ENCODE measurements around the gene SNAP25.

DNA sequence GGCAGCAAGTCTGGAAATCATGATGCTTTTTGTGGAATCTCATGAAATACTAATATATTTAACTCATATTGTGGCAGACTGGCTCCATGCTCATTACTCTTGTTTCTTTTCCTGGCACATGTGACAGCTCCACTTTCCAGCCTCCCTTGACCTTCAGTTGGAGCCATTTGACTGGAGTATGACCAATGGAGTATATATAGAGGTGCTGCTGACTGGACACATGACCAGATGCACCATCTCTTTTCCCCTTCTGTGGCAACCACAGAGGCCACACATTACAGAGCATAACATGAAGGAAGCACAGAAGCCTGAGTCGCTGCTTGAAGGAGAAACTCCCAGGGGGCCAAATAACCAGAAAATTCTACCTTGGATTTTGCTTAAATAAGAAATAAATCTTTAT, 138.0 kb downstream of the SNAP25 start:
- TF ChIP-seq, protein P1, sequence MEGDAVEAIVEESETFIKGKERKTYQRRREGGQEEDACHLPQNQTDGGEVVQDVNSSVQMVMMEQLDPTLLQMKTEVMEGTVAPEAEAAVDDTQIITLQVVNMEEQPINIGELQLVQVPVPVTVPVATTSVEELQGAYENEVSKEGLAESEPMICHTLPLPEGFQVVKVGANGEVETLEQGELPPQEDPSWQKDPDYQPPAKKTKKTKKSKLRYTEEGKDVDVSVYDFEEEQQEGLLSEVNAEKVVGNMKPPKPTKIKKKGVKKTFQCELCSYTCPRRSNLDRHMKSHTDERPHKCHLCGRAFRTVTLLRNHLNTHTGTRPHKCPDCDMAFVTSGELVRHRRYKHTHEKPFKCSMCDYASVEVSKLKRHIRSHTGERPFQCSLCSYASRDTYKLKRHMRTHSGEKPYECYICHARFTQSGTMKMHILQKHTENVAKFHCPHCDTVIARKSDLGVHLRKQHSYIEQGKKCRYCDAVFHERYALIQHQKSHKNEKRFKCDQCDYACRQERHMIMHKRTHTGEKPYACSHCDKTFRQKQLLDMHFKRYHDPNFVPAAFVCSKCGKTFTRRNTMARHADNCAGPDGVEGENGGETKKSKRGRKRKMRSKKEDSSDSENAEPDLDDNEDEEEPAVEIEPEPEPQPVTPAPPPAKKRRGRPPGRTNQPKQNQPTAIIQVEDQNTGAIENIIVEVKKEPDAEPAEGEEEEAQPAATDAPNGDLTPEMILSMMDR (tag by site-specific recombination; IDR thresholded peaks at IDR 0.05): no peak
- no peak for TF ChIP-seq ZNF623 (tag by site-specific recombination; IDR thresholded peaks at IDR 0.05)
- no peak for TF ChIP-seq ZNF600 (tag by site-specific recombination; IDR thresholded peaks at IDR 0.05)
- TF ChIP-seq ZNF274 (IDR thresholded peaks at IDR 0.05; ENCODE audit: low read length): no peak
- TF ChIP-seq ZNF274 (tag by site-specific recombination; IDR thresholded peaks at IDR 0.05; ENCODE audit: borderline replicate concordance): no peak
- TF ChIP-seq ZNF830 (tag by site-specific recombination; IDR thresholded peaks at IDR 0.05; ENCODE audit: low read depth): no peak
- TF ChIP-seq ZNF776 (tag by site-specific recombination; IDR thresholded peaks at IDR 0.05; ENCODE audit: borderline replicate concordance): no peak
- no peak for TF ChIP-seq ZNF510 (tag by site-specific recombination; IDR thresholded peaks at IDR 0.05; ENCODE audit: insufficient replicate concordance)
- no peak for TF ChIP-seq ZNF394 (tag by site-specific recombination; IDR thresholded peaks at IDR 0.05; ENCODE audit: borderline replicate concordance)
